ENCODE data around the gene BTBD9.

DNA sequence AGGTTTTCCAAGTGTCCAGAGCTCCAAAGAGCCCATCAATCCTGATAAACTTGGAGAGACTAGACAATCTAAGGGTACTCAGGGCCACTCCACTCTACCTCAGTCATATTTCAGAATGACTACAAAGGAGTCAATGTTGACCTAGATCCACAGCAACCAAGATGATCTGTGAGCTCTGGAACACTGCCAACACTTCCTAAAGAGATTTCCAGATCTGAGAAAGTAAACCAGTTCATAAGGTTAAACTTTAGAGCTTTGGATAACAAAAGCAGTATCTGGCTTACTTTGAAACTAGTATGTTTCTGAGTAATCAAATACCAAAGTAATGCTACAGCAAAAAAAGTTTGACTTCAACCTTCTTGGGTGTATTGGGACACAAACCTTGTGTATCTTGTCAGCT lies 122.7 kb downstream of the BTBD9 start:
- TF ChIP-seq, protein P1, sequence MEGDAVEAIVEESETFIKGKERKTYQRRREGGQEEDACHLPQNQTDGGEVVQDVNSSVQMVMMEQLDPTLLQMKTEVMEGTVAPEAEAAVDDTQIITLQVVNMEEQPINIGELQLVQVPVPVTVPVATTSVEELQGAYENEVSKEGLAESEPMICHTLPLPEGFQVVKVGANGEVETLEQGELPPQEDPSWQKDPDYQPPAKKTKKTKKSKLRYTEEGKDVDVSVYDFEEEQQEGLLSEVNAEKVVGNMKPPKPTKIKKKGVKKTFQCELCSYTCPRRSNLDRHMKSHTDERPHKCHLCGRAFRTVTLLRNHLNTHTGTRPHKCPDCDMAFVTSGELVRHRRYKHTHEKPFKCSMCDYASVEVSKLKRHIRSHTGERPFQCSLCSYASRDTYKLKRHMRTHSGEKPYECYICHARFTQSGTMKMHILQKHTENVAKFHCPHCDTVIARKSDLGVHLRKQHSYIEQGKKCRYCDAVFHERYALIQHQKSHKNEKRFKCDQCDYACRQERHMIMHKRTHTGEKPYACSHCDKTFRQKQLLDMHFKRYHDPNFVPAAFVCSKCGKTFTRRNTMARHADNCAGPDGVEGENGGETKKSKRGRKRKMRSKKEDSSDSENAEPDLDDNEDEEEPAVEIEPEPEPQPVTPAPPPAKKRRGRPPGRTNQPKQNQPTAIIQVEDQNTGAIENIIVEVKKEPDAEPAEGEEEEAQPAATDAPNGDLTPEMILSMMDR (IDR thresholded peaks at IDR 0.05), result no peak
- TF ChIP-seq POLR2A (IDR thresholded peaks at IDR 0.05), result no peak
